ENCODE results near the gene NXNL1.

Gene NXNL1

GRCh38 chr19:17491287-17491686 lies 30.6 kb upstream of the NXNL1 start:
- H3K4me3 ChIP-seq (ENCODE audit: low read depth, low read length): no peak overlapping the region
- TF ChIP-seq, protein P1, sequence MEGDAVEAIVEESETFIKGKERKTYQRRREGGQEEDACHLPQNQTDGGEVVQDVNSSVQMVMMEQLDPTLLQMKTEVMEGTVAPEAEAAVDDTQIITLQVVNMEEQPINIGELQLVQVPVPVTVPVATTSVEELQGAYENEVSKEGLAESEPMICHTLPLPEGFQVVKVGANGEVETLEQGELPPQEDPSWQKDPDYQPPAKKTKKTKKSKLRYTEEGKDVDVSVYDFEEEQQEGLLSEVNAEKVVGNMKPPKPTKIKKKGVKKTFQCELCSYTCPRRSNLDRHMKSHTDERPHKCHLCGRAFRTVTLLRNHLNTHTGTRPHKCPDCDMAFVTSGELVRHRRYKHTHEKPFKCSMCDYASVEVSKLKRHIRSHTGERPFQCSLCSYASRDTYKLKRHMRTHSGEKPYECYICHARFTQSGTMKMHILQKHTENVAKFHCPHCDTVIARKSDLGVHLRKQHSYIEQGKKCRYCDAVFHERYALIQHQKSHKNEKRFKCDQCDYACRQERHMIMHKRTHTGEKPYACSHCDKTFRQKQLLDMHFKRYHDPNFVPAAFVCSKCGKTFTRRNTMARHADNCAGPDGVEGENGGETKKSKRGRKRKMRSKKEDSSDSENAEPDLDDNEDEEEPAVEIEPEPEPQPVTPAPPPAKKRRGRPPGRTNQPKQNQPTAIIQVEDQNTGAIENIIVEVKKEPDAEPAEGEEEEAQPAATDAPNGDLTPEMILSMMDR (IDR thresholded peaks at IDR 0.05; ENCODE audit: control insufficient read depth, extremely low read depth, insufficient read depth): no peak
- no peak for DNase-seq (ENCODE audit: low read depth)

DNA sequence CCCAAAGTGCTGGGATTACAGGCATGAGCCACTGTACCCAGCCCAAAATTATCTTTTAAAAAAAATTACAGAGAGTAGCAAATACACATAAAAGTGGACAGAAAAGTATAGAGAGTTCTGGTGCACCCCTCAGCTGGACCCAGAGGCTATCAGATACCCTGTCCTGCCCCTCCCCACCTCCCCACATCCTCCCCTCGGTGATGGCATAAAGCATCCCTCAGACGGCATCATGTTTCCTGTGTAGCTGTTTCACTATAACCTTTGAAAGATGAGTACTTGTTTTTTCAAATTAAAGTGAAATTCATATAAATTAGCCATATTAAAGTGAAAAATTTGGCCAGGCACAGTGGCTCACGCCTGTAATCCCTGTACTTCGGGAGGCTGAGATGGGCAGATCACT lies 29.7 kb upstream of the NXNL1 start:
- no peak overlapping the region for H3K4me3 ChIP-seq (ENCODE audit: low read depth, low read length)
- DNase-seq (ENCODE audit: low read depth): no peak
- TF ChIP-seq, protein P1 (IDR thresholded peaks at IDR 0.05; ENCODE audit: control insufficient read depth, extremely low read depth, insufficient read depth): no peak

DNA sequence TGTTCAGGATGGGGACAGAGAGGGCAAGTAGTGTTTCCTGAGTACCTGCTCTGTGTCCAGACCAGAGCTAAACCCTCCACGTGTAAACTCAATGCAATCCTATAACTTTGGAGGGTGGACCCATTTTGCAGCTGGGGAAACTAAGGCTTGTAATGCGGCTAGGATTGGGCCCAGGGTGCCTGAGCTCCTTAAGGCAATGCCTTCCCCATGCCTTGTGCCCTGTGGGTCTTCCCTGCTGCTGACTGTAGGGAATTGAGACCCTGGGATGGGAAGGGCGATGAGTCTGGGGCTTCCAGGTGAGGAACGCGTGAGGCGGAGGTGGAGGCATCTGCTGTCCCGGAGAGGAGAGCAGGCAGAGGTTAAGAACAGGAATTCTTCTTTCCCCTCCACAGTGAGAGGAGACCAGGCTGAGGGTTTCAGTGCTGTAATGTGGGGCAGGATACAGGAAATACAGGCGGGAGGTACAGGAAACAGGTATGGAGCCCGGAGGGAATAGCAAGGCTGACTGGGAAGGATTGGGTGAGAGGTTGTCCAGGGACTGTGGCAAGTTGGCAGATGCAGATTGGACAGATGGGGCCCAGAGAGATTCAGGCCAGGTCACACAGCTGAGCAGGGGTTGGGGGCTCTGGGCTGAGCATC lies 28.8 kb upstream of the NXNL1 start:
- TF ChIP-seq, protein P1 (IDR thresholded peaks at IDR 0.05; ENCODE audit: control insufficient read depth, extremely low read depth, insufficient read depth): no peak
- DNase-seq (ENCODE audit: low read depth): no peak
- H3K4me3 ChIP-seq (ENCODE audit: low read depth, low read length): no peak overlapping the region

GRCh38 chr19:17488593-17489391 lies 28.1 kb upstream of the NXNL1 start:
- TF ChIP-seq, protein P1 (IDR thresholded peaks at IDR 0.05; ENCODE audit: control insufficient read depth, extremely low read depth, insufficient read depth): no peak
- H3K4me3 ChIP-seq (ENCODE audit: low read depth, low read length): no peak overlapping the region
- DNase-seq (ENCODE audit: low read depth): no peak

GRCh38 chr19:17487284-17488121 lies 26.8 kb upstream of the NXNL1 start:
- TF ChIP-seq, protein P1 (IDR thresholded peaks at IDR 0.05; ENCODE audit: control insufficient read depth, extremely low read depth, insufficient read depth): no peak
- H3K4me3 ChIP-seq (ENCODE audit: low read depth, low read length): no peak overlapping the region
- no peak for DNase-seq (ENCODE audit: low read depth)

- DNase-seq (ENCODE audit: low read depth): no peak
- TF ChIP-seq, protein P1 (IDR thresholded peaks at IDR 0.05; ENCODE audit: control insufficient read depth, extremely low read depth, insufficient read depth): no peak
- H3K4me3 ChIP-seq (ENCODE audit: low read depth, low read length): no peak overlapping the region
Measured at GRCh38 chr19:17486545-17487240, 26.0 kb upstream of the NXNL1 start.
